Activated CD4-positive, alpha-beta T cell treated with anti-CD3 and anti-CD28 coated beads, Interleukin-2, Interleukin-4, amounts not matched to agents 100 ng/mL and 50 ng/mL, durations not matched to agents 16 hours and 8 hours (primary cell): ENCODE data around the gene SH3PXD2A.
"Not testable (repeated sequence)": the region's sequence is repeated elsewhere in the genome, so short reads cannot be mapped to it uniquely, and the experiment has no call there.

Experiments
- DNase-seq: peaks from one replicate; pipeline ENCODE4 v3.0.0-alpha.2; 2020; ENCODE audit warnings: low spot score

The SH3PXD2A gene

DNA sequence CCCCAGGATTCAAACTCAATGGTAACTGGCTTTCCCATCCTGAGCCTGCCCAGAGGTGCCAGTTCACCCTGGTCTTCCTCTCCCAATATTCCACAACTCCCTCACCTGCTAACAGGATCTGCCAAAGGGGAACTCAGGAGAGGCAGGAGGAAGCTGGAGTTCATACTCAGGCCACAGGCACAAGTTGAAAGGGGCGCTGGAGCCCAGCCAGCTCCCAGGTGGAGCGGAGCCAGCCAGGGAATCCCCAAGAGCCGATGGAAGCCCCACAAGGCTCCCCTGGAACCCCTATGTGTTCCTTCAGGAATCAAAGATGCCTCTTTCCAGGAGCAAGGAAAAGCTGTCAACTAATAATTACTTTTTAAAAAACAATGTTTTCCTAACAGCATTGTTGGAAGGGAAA is 63.5 kb downstream of the SH3PXD2A start:
- no peak for DNase-seq

- no peak for DNase-seq
Measured at GRCh38 chr10:103791291-103791690, 64.1 kb downstream of the SH3PXD2A start.

- no peak for DNase-seq
Measured at GRCh38 chr10:103790580-103790979, 64.8 kb downstream of the SH3PXD2A start.

DNA sequence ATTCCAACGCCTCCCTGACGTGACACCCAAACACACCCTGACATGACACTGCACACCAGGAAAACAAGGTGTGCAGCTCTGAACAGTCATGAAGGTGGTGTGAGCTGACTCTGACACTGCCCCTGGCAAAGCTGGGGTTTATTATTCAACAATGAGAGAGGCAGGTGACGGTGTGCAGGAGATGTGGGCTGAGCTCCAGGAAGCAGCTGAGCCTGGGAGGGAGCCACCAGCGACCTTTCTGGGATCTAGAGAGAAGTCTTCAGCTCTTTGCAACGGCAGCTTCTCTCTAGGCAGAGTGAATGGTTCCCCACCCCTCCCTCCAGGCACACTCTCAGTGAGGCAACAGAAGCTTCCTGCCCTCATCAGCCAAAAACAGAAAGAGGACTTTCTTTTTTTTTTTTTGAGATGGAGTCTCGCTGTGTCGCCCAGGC is 65.6 kb downstream of the SH3PXD2A start:
- DNase-seq = no peak

- no peak for DNase-seq
Measured at GRCh38 chr10:103789161-103789560, 66.2 kb downstream of the SH3PXD2A start.

DNA sequence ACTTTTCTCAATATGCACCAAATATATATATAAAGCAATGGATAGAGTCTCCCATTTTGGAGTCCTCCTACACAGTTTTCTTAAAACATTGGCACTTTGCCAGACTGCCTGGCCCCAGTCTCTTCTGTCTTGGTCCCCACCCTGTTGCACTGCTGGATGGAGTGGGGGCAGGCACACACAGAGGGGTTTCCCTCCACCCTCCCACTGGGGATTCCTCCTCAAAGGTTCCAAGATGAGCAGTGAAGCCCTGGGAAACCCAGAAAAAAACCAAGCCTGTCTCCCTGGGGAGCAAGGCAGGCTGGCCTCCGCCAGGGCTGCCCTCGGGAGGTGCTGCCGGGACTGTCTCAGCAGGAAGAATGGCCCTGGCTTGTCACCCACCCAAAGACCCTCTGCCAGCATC is 68.0 kb downstream of the SH3PXD2A start:
- no peak for DNase-seq

- no peak for DNase-seq
Measured at GRCh38 chr10:103786020-103786419, 69.4 kb downstream of the SH3PXD2A start.

DNA sequence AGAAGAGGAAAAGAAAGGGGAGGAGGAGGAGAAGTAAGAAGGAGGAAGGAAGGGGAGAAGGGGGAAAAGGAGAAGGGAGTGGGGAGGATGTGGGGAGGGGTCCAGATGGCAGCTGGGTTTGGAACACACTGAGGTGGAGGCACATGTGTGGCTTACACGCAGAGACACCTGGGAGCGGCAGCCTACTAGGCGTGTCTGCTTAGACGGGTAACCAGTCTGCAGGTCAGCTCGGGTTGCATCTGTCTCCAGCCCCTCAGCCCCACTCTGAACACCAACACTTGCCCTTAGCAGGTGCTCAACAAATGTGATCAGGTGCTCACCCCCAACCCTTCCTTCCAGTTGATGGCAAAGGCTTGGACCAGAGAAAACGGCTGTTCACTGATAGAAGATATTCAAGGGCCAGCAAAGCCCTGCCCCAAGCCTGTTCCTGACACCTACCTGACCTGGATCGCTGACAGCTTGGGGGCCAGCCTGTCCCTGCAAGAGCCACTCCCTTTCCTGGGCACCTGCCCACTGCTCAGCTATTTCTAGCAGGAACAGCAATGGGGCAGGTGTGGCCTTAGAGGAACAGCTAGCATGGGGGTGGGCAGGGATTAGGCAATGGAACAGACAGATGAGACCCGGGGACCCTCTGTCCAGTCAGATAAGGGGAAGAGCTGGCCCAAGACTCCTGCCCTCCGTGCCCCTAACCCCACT is 70.5 kb downstream of the SH3PXD2A start:
- no peak for DNase-seq

DNA sequence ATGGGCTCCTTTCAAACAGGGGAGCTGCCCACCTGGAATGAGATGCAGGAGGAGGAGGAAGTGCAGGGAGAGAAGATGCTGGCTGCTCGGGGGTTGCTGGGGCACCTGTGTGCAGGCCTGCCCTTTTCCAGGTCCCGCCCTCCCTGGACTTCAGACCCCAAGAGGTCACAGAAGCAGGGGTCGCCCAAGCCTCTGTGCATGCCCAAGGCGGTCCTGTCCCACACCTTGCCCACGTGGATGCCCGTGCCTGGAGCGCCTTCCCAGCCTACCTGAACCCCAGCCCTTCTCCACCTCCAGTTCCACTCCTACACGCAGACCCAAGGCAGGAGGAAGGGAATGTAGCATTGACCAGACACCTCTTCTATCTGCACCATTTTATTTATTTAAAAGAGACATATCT is 71.3 kb downstream of the SH3PXD2A start:
- no peak for DNase-seq

GRCh38 chr10:103783681-103784080 is 71.7 kb downstream of the SH3PXD2A start:
- DNase-seq = no peak

- peak; percentile 37 for DNase-seq
Measured at GRCh38 chr10:103781329-103782061, 73.9 kb downstream of the SH3PXD2A start.

- DNase-seq = no peak
Measured at GRCh38 chr10:103780242-103781149, 74.9 kb downstream of the SH3PXD2A start.

- DNase-seq = no peak
Measured at GRCh38 chr10:103778358-103779139, 76.8 kb downstream of the SH3PXD2A start.

- no peak for DNase-seq
Measured at GRCh38 chr10:103776878-103777591, 78.3 kb downstream of the SH3PXD2A start.

DNA sequence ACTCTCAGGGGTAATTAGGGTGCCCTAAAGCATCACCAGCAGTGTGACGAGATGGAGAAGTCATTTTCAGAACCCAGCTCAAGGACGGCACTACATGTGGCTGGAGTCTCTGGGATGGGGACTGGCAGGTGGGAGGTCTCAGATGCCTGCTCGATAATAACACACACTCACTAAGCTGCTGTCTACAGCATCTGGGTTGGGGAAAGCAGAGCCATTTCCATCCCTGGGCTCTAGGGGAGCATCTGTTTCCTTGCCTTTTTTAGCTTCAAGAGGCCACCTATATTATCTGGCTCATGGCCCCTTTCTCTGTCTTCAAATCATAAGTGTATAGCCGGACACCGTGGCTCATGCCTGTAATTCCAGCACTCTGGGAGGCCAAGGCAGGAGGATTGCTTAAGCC is 79.6 kb downstream of the SH3PXD2A start:
- DNase-seq = no peak

GRCh38 chr10:103772846-103773245 is 82.5 kb downstream of the SH3PXD2A start:
- not testable (repeated sequence) for DNase-seq

- peak; percentile 42 for DNase-seq
Measured at GRCh38 chr10:103772096-103772845, 83.1 kb downstream of the SH3PXD2A start.

- no peak for DNase-seq
Measured at GRCh38 chr10:103770139-103770538, 85.2 kb downstream of the SH3PXD2A start.

DNA sequence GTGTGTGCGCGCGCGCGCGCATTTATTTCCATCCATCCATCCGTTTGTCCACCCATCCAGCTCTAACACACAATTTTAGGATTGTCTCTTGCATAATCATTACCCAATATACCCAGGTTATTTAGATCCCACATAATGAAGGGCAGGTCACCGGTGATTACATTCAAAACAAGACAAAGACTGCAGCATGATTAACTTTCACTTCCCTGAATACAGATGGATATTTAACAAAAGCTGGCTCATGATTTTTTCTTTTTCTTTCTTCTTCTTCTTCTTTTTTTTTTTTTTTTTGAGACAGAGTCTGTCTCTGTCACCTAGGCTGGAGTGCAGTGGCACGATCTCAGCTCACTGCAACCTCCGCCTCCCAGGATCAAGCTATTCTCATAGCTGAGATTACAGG is 86.2 kb downstream of the SH3PXD2A start:
- DNase-seq = no peak

DNA sequence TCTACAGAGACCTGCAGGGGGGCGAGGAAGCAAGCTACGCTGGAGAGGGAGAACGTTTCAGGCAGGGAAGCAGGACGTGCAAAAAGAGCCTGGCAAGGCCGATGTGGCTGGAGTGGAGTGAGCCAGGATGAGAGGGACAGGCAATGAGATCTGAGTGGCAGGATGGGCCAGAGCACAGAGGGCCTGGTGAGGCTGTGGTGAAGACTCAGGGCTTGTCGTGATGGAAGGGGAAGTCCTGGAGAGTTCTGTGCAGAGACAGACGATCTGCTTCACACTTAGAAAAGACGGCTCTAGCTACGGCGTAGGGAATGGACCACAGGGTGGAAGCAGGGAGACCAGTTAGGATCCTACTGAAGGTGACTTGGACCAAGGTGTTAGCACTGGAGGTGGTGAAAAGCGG is 87.0 kb downstream of the SH3PXD2A start:
- DNase-seq = no peak
